Endothelial cell of umbilical vein (primary cell): ENCODE data around the gene DAAM1. TPM values are rescaled to one million over a fixed set of nuclear protein-coding genes. Genes with fewer than 3 reads are reported as not detected.

Source experiments
- BruUV-seq: library from RNA; stranded (reverse); fragments of 400-500 nt; replicated peaks from 2 replicates; lab custom pipeline; 2021; lab: Mats Ljungman, UMichigan
- CTCF ChIA-PET: fragments of 300-600, 350-600 bp; sonication (Branson Sonifier 250); formaldehyde crosslinking; loops from one replicate; lab custom pipeline; 2021; ENCODE audit warnings: antibody characterized with exemption, inconsistent platforms; lab: Charles Lee
- POLR2A ChIA-PET: fragments of 300-600, 350-600 bp; sonication (Branson Sonifier 250); formaldehyde crosslinking; loops from one replicate; lab custom pipeline; 2021; ENCODE audit warnings: antibody characterized with exemption, inconsistent platforms; lab: Charles Lee
- DNase-seq: peaks from one replicate; pipeline ENCODE4 v3.0.0-alpha.2; 2011; ENCODE audit warnings: low read depth, low spot score
- FAIRE-seq: peaks from 2 replicates; lab custom pipeline; 2011; peaks lifted over from hg19 to GRCh38; lab: Jason Lieb, UNC
- H2AFZ ChIP-seq: 2 replicates; pipeline ENCODE4 v1.6.0; 2012; ENCODE audit warnings: low read depth, low read length, control low read depth, inconsistent platforms
- H3K27ac ChIP-seq: 2 replicates; pipeline ENCODE4 v1.5.1; 2011; ENCODE audit warnings: low read depth, mild to moderate bottlenecking, control low read depth, low read length, moderate library complexity; ENCODE audit not compliant: insufficient read depth
- H3K27me3 ChIP-seq, 2 experiments: 2 replicates each; pipeline versions ENCODE4 v1.6.0 to v1.6.1; 2011; ENCODE audit warnings: low read length in 2 of 2, mixed read lengths in 1 of 2; ENCODE audit not compliant: control insufficient read depth in 2 of 2, insufficient read depth in 2 of 2
- H3K36me3 ChIP-seq, 2 experiments: 2 replicates in 1 of 2; 3 replicates in 1 of 2; pipeline ENCODE4 v1.5.1; 2011; ENCODE audit warnings: low read length in 2 of 2, mild to moderate bottlenecking in 1 of 2, moderate library complexity in 1 of 2; ENCODE audit not compliant: control insufficient read depth in 2 of 2, insufficient read depth in 2 of 2; ENCODE audit errors: extremely low read depth in 1 of 2
- H3K4me1 ChIP-seq: 3 replicates; pipeline ENCODE4 v1.5.1; 2011; ENCODE audit warnings: mild to moderate bottlenecking, low read length; ENCODE audit not compliant: control insufficient read depth, insufficient read depth; ENCODE audit errors: extremely low read depth
- H3K4me2 ChIP-seq: 2 replicates; pipeline ENCODE4 v1.6.1; 2011; ENCODE audit warnings: low read length, control low read depth, mixed read lengths; ENCODE audit not compliant: insufficient read depth
- H3K4me3 ChIP-seq, 3 experiments: fragments of 200-600 bp in 1 of 3; sonication (generic), shearing (Covaris generic) in 1 of 3; replicated peaks in 1 of 3; 2 replicates each; pipeline ENCODE4 v1.5.1; 2011 to 2016; ENCODE audit warnings: control low read depth in 3 of 3, low read length in 3 of 3, mild to moderate bottlenecking in 2 of 3, inconsistent platforms in 1 of 3, low read depth in 1 of 3, moderate library complexity in 1 of 3; ENCODE audit not compliant: insufficient read depth in 1 of 3
- H3K79me2 ChIP-seq: 2 replicates; pipeline ENCODE4 v1.6.0; 2012; ENCODE audit warnings: low read length, inconsistent platforms; ENCODE audit not compliant: control insufficient read depth, insufficient read depth
- H3K9ac ChIP-seq: replicated peaks from 2 replicates; pipeline ENCODE3; 2011; ENCODE audit warnings: low read length, control low read depth; ENCODE audit not compliant: insufficient read depth; ENCODE audit errors: extremely low read depth
- H3K9me1 ChIP-seq: replicated peaks from 3 replicates; pipeline ENCODE4 v1.6.0; 2011; ENCODE audit warnings: mild to moderate bottlenecking, low read length; ENCODE audit not compliant: control insufficient read depth, insufficient read depth; ENCODE audit errors: extremely low read depth
- H3K9me3 ChIP-seq: replicated peaks from 2 replicates; pipeline ENCODE4 v1.5.1; 2012; ENCODE audit warnings: low read length, inconsistent platforms; ENCODE audit not compliant: control insufficient read depth, insufficient read depth
- H4K20me1 ChIP-seq: replicated peaks from 2 replicates; pipeline ENCODE3; 2011; ENCODE audit warnings: mild to moderate bottlenecking, low read length; ENCODE audit not compliant: control insufficient read depth, insufficient read depth; ENCODE audit errors: extremely low read depth
- EZH2 ChIP-seq: IDR thresholded peaks from 2 replicates; pipeline ENCODE4 v1.6.1; 2012; ENCODE audit warnings: borderline replicate concordance, low read depth, mild to moderate bottlenecking, moderate library complexity, low read length, inconsistent platforms; ENCODE audit not compliant: severe bottlenecking
- FOS ChIP-seq: IDR thresholded peaks from 2 replicates; pipeline ENCODE4 v1.6.1; 2011; ENCODE audit warnings: mild to moderate bottlenecking, low read length, moderate library complexity, borderline replicate concordance; ENCODE audit not compliant: insufficient read depth
- GATA2 ChIP-seq: IDR thresholded peaks from 2 replicates; pipeline ENCODE4 v1.7.0; 2011; ENCODE audit warnings: low read depth, mild to moderate bottlenecking, moderate library complexity, mixed read lengths, low read length; ENCODE audit not compliant: insufficient read length, insufficient read depth
- JUN ChIP-seq: IDR thresholded peaks from 2 replicates; pipeline ENCODE4 v1.6.1; 2011; ENCODE audit warnings: borderline replicate concordance, low read depth; ENCODE audit not compliant: insufficient read length, insufficient read depth
- MYC ChIP-seq: IDR thresholded peaks from one replicate; pipeline ENCODE4 v1.6.1; 2011; ENCODE audit warnings: mild to moderate bottlenecking, low read depth, low read length
- POLR2A ChIP-seq: IDR thresholded peaks from 2 replicates; pipeline ENCODE4 v1.6.1; 2012; ENCODE audit warnings: low read depth, mild to moderate bottlenecking, control low read depth, low read length
- POLR2AphosphoS5 ChIP-seq: IDR thresholded peaks from 2 replicates; pipeline ENCODE4 v1.6.1; 2012; ENCODE audit warnings: low read depth, mild to moderate bottlenecking, control low read depth, low read length, moderate library complexity; ENCODE audit not compliant: insufficient read depth
- dilution Hi-C: fragments of 300-500 bp; cut with MboI; formaldehyde crosslinking; loops from one replicate; pipeline ENCODE4 v1.15.0; 2019; ENCODE audit warnings: low sequenced_read_pairs; ENCODE audit not compliant: extremely low pct_ligation_motif_present
- intact Hi-C: fragments of 100-400 bp; cut with micrococcal nuclease; formaldehyde crosslinking; loops from one replicate; pipeline ENCODE4 v1.10.0; 2022
- polyA plus RNA-seq, 4 experiments: library from polyadenylated mRNA; depleted of rRNA in 3 of 4; stranded (reverse) in 3 of 4; unstranded in 1 of 4; fragments of >200 nt; gene quantifications; 2 replicates each; pipeline versions ENCODE4 v1.2.1 to v1.2.3, GENCODE V29; 2011 to 2012; ENCODE audit warnings: missing spikeins in 1 of 4
- total RNA-seq: library from RNA; stranded (reverse); gene quantifications from 2 replicates; pipeline ENCODE4 v1.2.3, GENCODE V29; 2021
- TF ChIP-seq, protein P1 (sequence below), 2 donors: IDR thresholded peaks; 1 replicate in 1 of 2; 2 replicates in 1 of 2; pipeline ENCODE4 v1.5.1; 2011; ENCODE audit warnings: low read length in 2 of 2, mild to moderate bottlenecking in 2 of 2, moderate library complexity in 2 of 2, control low read depth in 1 of 2, inconsistent platforms in 1 of 2, low read depth in 1 of 2; ENCODE audit not compliant: insufficient read depth in 1 of 2; ENCODE audit errors: extremely low read depth in 1 of 2
- TF ChIP-seq, protein P2 (sequence below): IDR thresholded peaks from 2 replicates; pipeline ENCODE4 v1.6.1; 2011; ENCODE audit not compliant: insufficient read depth, insufficient read length

The DAAM1 gene
- total and polyA plus RNA-seq, 2 donors (not counting 3 experiments of a cell fraction or from before 2014, with no cell fraction given): 10.2 to 25.3 TPM

DNA sequence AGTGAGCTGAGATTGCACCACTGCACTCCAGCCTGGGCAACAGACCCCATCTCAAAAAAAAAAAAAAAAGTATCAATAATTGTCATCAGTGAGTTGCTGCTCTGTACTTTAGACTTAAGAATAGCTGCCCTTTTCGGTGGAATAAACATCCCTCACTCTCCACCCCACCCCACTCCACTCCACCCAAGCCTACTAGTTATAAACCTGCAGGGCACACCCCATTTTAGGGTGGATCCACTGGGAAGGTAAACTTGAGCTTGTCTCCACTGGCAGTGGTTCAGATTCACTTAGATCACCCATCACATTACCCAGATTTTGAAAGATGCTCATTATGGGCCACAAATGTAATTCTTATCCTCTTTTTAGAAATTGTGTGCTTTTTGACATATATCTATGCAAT lies 170.3 kb downstream of the DAAM1 start:
- no peak overlapping the region for H2AFZ ChIP-seq
- TF ChIP-seq EZH2 (no peak), POLR2A (no peak), GATA2 (no peak), FOS (no peak), JUN (no peak), POLR2AphosphoS5 (no peak), MYC (no peak)
- TF ChIP-seq, protein P1, sequence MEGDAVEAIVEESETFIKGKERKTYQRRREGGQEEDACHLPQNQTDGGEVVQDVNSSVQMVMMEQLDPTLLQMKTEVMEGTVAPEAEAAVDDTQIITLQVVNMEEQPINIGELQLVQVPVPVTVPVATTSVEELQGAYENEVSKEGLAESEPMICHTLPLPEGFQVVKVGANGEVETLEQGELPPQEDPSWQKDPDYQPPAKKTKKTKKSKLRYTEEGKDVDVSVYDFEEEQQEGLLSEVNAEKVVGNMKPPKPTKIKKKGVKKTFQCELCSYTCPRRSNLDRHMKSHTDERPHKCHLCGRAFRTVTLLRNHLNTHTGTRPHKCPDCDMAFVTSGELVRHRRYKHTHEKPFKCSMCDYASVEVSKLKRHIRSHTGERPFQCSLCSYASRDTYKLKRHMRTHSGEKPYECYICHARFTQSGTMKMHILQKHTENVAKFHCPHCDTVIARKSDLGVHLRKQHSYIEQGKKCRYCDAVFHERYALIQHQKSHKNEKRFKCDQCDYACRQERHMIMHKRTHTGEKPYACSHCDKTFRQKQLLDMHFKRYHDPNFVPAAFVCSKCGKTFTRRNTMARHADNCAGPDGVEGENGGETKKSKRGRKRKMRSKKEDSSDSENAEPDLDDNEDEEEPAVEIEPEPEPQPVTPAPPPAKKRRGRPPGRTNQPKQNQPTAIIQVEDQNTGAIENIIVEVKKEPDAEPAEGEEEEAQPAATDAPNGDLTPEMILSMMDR (IDR thresholded peaks at IDR 0.05; ENCODE audit: extremely low read depth in 1 of 2, insufficient read depth in 1 of 2, low read depth in 1 of 2, low read length in 2 of 2): no peak
- TF ChIP-seq, protein P2, sequence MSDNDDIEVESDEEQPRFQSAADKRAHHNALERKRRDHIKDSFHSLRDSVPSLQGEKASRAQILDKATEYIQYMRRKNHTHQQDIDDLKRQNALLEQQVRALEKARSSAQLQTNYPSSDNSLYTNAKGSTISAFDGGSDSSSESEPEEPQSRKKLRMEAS: no peak
- POLR2A ChIA-PET: no interaction called here
- DNase-seq (no peak), FAIRE-seq (no peak)
- H3K4me2 ChIP-seq: no peak overlapping the region
- CTCF ChIA-PET: no interaction called here
- H3K27ac ChIP-seq: no peak overlapping the region
- H3K36me3 ChIP-seq: peaks cover 0 to 6% of the 10 kb centered on the region in 2 experiments
- H3K4me1 ChIP-seq: peaks cover 29% of the 10 kb centered on the region
- H3K9ac ChIP-seq: no peak overlapping the region
- dilution Hi-C loops: no loop called here
- H3K9me3 ChIP-seq: no peaks in the 10 kb centered on the region
- no TSS peak for BruUV-seq
- no peaks in the 10 kb centered on the region for H3K9me1 ChIP-seq
- H4K20me1 ChIP-seq: no peaks in the 10 kb centered on the region
- no peak overlapping the region for H3K4me3 ChIP-seq
- no peaks in the 10 kb centered on the region for H3K27me3 ChIP-seq
- intact Hi-C loops: no loop called here
- no peaks in the 10 kb centered on the region for H3K79me2 ChIP-seq
